WTC11 (cell line): ENCODE results near the gene CENPX. TPM values are rescaled to one million over a fixed set of nuclear protein-coding genes. Genes with fewer than 3 reads are reported as not detected.

Experiments used
- ATAC-seq: fragments of 200-7000 bp; cut with Tn5 transposase; 2 replicates; pipeline ENCODE4 v1.10.0; 2021; ENCODE audit warnings: mild to moderate bottlenecking, moderate library complexity
- CTCF ChIA-PET: fragments of 300-600 bp; sonication (Branson Sonifier 250); formaldehyde crosslinking; loops from one replicate; lab custom pipeline; 2021; ENCODE audit warnings: antibody characterized with exemption; lab: Charles Lee
- POLR2A ChIA-PET: fragments of 350-600 bp; sonication (Branson Sonifier 250); formaldehyde crosslinking; loops from one replicate; lab custom pipeline; 2021; ENCODE audit warnings: antibody characterized with exemption; lab: Charles Lee
- DNase-seq: peaks from one replicate; pipeline ENCODE4 v3.0.0; 2021; ENCODE audit warnings: low spot score
- H3K27ac Mint-ChIP-seq: 2 replicates; pipeline ENCODE4 v1.8.0; 2021; ENCODE audit warnings: mixed read lengths
- H3K27me3 Mint-ChIP-seq: 2 replicates; pipeline ENCODE4 v1.8.0; 2021; ENCODE audit warnings: low read depth, mild to moderate bottlenecking, moderate library complexity, mixed read lengths
- H3K36me3 Mint-ChIP-seq: 2 replicates; pipeline ENCODE4 v1.8.0; 2021; ENCODE audit warnings: mixed read lengths
- H3K4me1 Mint-ChIP-seq: 2 replicates; pipeline ENCODE4 v1.8.0; 2022; ENCODE audit warnings: mixed read lengths
- H3K4me3 Mint-ChIP-seq: 2 replicates; pipeline ENCODE4 v1.8.0; 2021; ENCODE audit warnings: mild to moderate bottlenecking, moderate library complexity, mixed read lengths
- H3K9me3 Mint-ChIP-seq: 2 replicates; pipeline ENCODE4 v1.8.0; 2021; ENCODE audit warnings: mixed read lengths
- AR ChIP-seq: fragments of 250-450 bp; sonication (Bioruptor Pico); IDR thresholded peaks from 2 replicates; pipeline ENCODE4 v1.9.0; 2021; ENCODE audit warnings: mild to moderate bottlenecking
- ATF2 ChIP-seq: sonication (generic); formaldehyde crosslinking; IDR thresholded peaks from 2 replicates; pipeline ENCODE4 v1.8.1; 2022; ENCODE audit warnings: low read depth, missing genetic modification reagents, borderline replicate concordance
- ATF3 ChIP-seq: sonication (generic); formaldehyde crosslinking; conservative IDR thresholded peaks from 2 replicates; pipeline ENCODE4 v1.8.1; 2022; ENCODE audit warnings: mild to moderate bottlenecking, missing genetic modification reagents
- CDX4 ChIP-seq: fragments of 250-450 bp; sonication (Bioruptor Pico); IDR thresholded peaks from 2 replicates; pipeline ENCODE4 v1.9.0; 2021; ENCODE audit warnings: moderate library complexity, mild to moderate bottlenecking, inconsistent platforms, borderline replicate concordance
- ELF4 ChIP-seq: sonication (generic); formaldehyde crosslinking; IDR thresholded peaks from 2 replicates; pipeline ENCODE4 v1.8.1; 2022; ENCODE audit warnings: low read depth, mild to moderate bottlenecking, moderate library complexity, missing genetic modification reagents
- ETV6 ChIP-seq: sonication (generic); formaldehyde crosslinking; IDR thresholded peaks from 2 replicates; pipeline ENCODE4 v1.8.1; 2022; ENCODE audit warnings: mild to moderate bottlenecking, missing genetic modification reagents
- FOXK1 ChIP-seq: sonication (generic); formaldehyde crosslinking; IDR thresholded peaks from 2 replicates; pipeline ENCODE4 v1.8.0; 2022; ENCODE audit warnings: mild to moderate bottlenecking, moderate library complexity, missing genetic modification reagents
- FOXP1 ChIP-seq: sonication (generic); formaldehyde crosslinking; IDR thresholded peaks from 2 replicates; pipeline ENCODE4 v1.8.0; 2022; ENCODE audit warnings: missing genetic modification reagents, mild to moderate bottlenecking, moderate library complexity, borderline replicate concordance
- IRF2 ChIP-seq: sonication (generic); formaldehyde crosslinking; IDR thresholded peaks from 2 replicates; pipeline ENCODE4 v1.8.0; 2022; ENCODE audit warnings: low read depth, missing genetic modification reagents, borderline replicate concordance
- KAT7 ChIP-seq: sonication (generic); formaldehyde crosslinking; IDR thresholded peaks from 2 replicates; pipeline ENCODE4 v1.8.1; 2023; ENCODE audit warnings: missing genetic modification reagents, mild to moderate bottlenecking, borderline replicate concordance
- NFE2L1 ChIP-seq: sonication (generic); formaldehyde crosslinking; IDR thresholded peaks from 2 replicates; pipeline ENCODE4 v1.8.1; 2023; ENCODE audit warnings: missing genetic modification reagents
- NR3C1 ChIP-seq: sonication (generic); formaldehyde crosslinking; conservative IDR thresholded peaks from 2 replicates; pipeline ENCODE4 v1.8.1; 2023; ENCODE audit warnings: low read depth, mild to moderate bottlenecking, missing genetic modification reagents
- OVOL2 ChIP-seq: fragments of 250-450 bp; sonication (Bioruptor Pico); IDR thresholded peaks from 2 replicates; pipeline ENCODE4 v1.9.0; 2021; ENCODE audit warnings: mild to moderate bottlenecking, borderline replicate concordance
- SMAD3 ChIP-seq: sonication (generic); formaldehyde crosslinking; IDR thresholded peaks from 2 replicates; pipeline ENCODE4 v1.8.0; 2022; ENCODE audit warnings: missing genetic modification reagents, mild to moderate bottlenecking, borderline replicate concordance
- ZMAT4 ChIP-seq: fragments of 250-450 bp; sonication (Bioruptor Pico); IDR thresholded peaks from 2 replicates; pipeline ENCODE4 v1.9.0; 2021; ENCODE audit warnings: mild to moderate bottlenecking
- ZNF219 ChIP-seq: sonication (generic); formaldehyde crosslinking; IDR thresholded peaks from 2 replicates; pipeline ENCODE4 v1.8.0; 2023; ENCODE audit warnings: missing genetic modification reagents, mild to moderate bottlenecking, borderline replicate concordance
- ZNF232 ChIP-seq: sonication (generic); formaldehyde crosslinking; IDR thresholded peaks from 2 replicates; pipeline ENCODE4 v1.8.0; 2022; ENCODE audit warnings: mild to moderate bottlenecking, missing genetic modification reagents
- ZNF317 ChIP-seq: sonication (generic); formaldehyde crosslinking; IDR thresholded peaks from 2 replicates; pipeline ENCODE4 v1.8.1; 2023; ENCODE audit warnings: low read depth, mild to moderate bottlenecking, moderate library complexity, missing genetic modification reagents, borderline replicate concordance
- total RNA-seq: library from RNA; stranded (reverse); gene quantifications from 3 replicates; pipeline ENCODE4 v1.2.3, GENCODE V29; 2021
- TF ChIP-seq, protein P1 (sequence below): fragments of 250-450 bp; sonication (Bioruptor Pico); IDR thresholded peaks from 2 replicates; pipeline ENCODE4 v1.8.0; 2021; ENCODE audit warnings: mild to moderate bottlenecking
- TF ChIP-seq, protein P2 (sequence below): sonication (generic); formaldehyde crosslinking; IDR thresholded peaks from 2 replicates; pipeline ENCODE4 v1.8.1; 2023; ENCODE audit warnings: mild to moderate bottlenecking, missing genetic modification reagents

Gene CENPX
- total RNA-seq, 1 experiment from 2014 or later = 121 TPM

- no peak for DNase-seq
- TF ChIP-seq ATF2 = no peak
- TF ChIP-seq ZNF317 (CRISPR knock-in tag) = no peak
- no peak for ATAC-seq
- Mint-ChIP-seq H3K27ac (no peak overlapping the region), H3K4me3 (no peak overlapping the region), H3K9me3 (no peaks in the 10 kb centered on the region), H3K36me3 (no peaks in the 10 kb centered on the region; the same call in 1 of the 2 replicates), H3K4me1 (peaks cover 9% of the 10 kb centered on the region), H3K27me3 (no peaks in the 10 kb centered on the region)
- ChIA-PET POLR2A (interaction anchor here (0.5 to 1.7 kb wide), 2 partner anchors 12 to 19 kb away, joined by 3 to 5 read pairs; partner anchors contain the start of genes DCXR and RAC3), CTCF (interaction anchor here (0.6 to 8.8 kb wide), 47 partner anchors 10 to 315 kb away, joined by 3 to 119 read pairs (median 4); partner anchors contain the start of genes DCXR, MAFG, MRPL12 and NOTUM)
Observed at GRCh38 chr17:82018989-82019689, 3.5 kb downstream of the CENPX start.

DNA sequence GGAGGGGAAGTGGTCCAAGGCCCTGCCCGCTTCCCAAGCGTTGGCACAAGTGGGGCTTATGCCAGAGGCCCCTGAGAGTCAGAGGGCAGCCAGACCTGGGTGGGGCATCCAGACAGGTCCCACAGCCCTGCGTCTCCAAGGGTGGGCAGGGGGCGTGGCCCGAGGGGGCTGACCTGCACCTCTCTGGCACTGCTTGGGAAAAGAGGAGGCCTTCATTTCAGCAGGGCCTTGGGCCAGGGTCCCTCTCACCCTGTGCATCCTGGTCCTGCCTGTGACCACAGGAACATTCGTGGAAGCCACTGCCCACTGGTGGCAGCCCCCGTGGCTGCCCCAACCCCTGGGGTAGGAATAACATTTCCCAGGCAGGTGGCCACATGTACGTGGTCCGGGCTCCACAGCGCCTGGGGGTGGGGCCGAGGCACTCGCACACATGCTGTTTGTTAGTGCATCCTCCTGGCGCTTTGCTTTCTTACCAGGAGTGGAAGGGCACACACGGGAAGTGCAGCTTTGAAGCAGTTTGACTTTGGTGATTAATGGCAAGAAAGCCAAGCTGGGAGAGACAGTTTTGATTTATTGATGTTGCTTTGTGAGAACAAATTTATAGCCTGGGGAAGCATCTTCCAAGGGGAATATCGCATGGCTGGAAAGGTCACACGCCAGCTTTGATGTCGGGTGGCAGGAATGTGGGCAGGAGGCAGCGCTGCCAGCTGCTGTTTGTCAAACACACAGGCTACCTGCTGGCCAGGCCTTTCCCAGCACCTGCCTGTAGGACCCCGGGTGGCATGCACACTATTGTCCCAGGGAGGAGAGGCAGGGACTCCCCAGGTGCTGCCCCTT is 4.3 kb downstream of the CENPX start:
- no peak overlapping the region for H3K4me3 Mint-ChIP-seq
- TF ChIP-seq NR3C1 (no peak), ELF4 (CRISPR knock-in tag) (no peak), KAT7 (CRISPR knock-in tag) (no peak), AR (CRISPR knock-in tag) (no peak), OVOL2 (CRISPR knock-in tag) (no peak), ZNF219 (CRISPR knock-in tag) (no peak), ZNF232 (CRISPR knock-in tag) (no peak), FOXP1 (CRISPR knock-in tag) (no peak), NFE2L1 (CRISPR knock-in tag) (no peak)
- TF ChIP-seq, protein P1, sequence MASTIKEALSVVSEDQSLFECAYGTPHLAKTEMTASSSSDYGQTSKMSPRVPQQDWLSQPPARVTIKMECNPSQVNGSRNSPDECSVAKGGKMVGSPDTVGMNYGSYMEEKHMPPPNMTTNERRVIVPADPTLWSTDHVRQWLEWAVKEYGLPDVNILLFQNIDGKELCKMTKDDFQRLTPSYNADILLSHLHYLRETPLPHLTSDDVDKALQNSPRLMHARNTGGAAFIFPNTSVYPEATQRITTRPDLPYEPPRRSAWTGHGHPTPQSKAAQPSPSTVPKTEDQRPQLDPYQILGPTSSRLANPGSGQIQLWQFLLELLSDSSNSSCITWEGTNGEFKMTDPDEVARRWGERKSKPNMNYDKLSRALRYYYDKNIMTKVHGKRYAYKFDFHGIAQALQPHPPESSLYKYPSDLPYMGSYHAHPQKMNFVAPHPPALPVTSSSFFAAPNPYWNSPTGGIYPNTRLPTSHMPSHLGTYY (CRISPR knock-in tag) = no peak
- H3K27ac Mint-ChIP-seq = no peak overlapping the region; the same call in 1 of the 2 replicates
- no peaks in the 10 kb centered on the region for H3K9me3 Mint-ChIP-seq
- ATAC-seq = no peak
- H3K36me3 Mint-ChIP-seq = no peaks in the 10 kb centered on the region; the same call in 1 of the 2 replicates
- no peak for DNase-seq
- CTCF ChIA-PET = interaction anchor here (1.0 to 8.8 kb wide), 7 partner anchors 13 to 212 kb away, joined by 3 to 119 read pairs (median 4); partner anchors contain the start of genes DCXR, MAFG and RAC3
- peaks cover 5% of the 10 kb centered on the region for H3K4me1 Mint-ChIP-seq
- no peaks in the 10 kb centered on the region for H3K27me3 Mint-ChIP-seq
- POLR2A ChIA-PET = no interaction called here

DNA sequence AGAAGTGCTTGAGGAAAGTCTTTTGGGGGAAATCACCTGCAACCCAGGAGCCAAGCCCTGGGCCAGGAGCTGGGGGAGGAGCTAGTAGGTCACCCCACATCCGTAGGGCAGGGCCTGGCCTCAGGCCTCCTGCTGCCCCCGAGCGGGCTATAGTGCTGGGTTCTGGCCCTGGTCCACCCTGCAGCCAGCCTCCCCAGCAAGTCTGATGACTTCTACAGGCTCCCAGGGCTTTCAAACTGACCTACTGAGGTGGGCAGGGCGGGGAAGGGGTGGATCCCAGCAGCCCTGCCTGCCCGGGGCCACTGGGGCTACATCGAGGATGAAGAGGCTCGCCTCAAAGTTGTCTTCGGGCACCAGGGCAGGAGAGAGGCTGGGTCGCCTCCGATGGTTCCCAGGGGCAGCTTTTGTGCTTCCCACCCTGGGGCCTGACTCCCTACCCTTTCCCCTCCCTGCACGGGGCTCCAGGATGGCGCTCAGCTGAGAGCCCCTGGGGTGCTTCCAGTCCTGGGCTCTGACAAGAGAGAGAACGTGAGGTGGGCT is 5.0 kb downstream of the CENPX start:
- Mint-ChIP-seq H3K27ac (no peak overlapping the region), H3K4me1 (peaks cover 5% of the 10 kb centered on the region), H3K4me3 (no peak overlapping the region), H3K27me3 (no peaks in the 10 kb centered on the region), H3K36me3 (no peaks in the 10 kb centered on the region; the same call in 1 of the 2 replicates), H3K9me3 (no peaks in the 10 kb centered on the region)
- ChIA-PET POLR2A (no interaction called here), CTCF (interaction anchor here (1.0 to 8.8 kb wide), 5 partner anchors 13 to 90 kb away, joined by 3 to 119 read pairs (median 4); partner anchors contain the start of genes DCXR, MAFG and RAC3)
- ATAC-seq (no peak), DNase-seq (no peak)
- TF ChIP-seq SMAD3 (CRISPR knock-in tag) (no peak), ETV6 (CRISPR knock-in tag) (no peak), CDX4 (no peak), ATF3 (CRISPR knock-in tag) (no peak), IRF2 (CRISPR knock-in tag) (no peak), ZMAT4 (CRISPR knock-in tag) (no peak), ZNF232 (CRISPR knock-in tag) (no peak), FOXK1 (CRISPR knock-in tag) (no peak)
- TF ChIP-seq, protein P2, sequence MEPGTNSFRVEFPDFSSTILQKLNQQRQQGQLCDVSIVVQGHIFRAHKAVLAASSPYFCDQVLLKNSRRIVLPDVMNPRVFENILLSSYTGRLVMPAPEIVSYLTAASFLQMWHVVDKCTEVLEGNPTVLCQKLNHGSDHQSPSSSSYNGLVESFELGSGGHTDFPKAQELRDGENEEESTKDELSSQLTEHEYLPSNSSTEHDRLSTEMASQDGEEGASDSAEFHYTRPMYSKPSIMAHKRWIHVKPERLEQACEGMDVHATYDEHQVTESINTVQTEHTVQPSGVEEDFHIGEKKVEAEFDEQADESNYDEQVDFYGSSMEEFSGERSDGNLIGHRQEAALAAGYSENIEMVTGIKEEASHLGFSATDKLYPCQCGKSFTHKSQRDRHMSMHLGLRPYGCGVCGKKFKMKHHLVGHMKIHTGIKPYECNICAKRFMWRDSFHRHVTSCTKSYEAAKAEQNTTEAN = no peak
